Measurements from ENCODE around the gene FZD7. TPM values are rescaled to one million over a fixed set of nuclear protein-coding genes. Genes with fewer than 3 reads are reported as not detected.

FZD7 gene
- total and polyA plus RNA-seq, 7 experiments from 2014 or later, result 0.17 to 0.99 (median 0.40) TPM; not detected in 1

GRCh38 chr2:202051499-202052161 lies 18.0 kb downstream of the FZD7 start:
- intact Hi-C loops (cut with micrococcal nuclease), result no loop called here
- DNase-seq, result no peak
- H3K27me3 ChIP-seq (ENCODE audit: control insufficient read depth in 2 of 2, insufficient read depth in 2 of 2, low read length in 2 of 2), result no peaks in the 10 kb centered on the region
- CTCF ChIA-PET, result no interaction called here
- Mint-ChIP-seq H3K27me3 (peaks cover 25 to 45% (median 30%) of the 10 kb centered on the region in 5 donors), H3K4me3 (no peak overlapping the region), H3K4me1 (no peaks in the 10 kb centered on the region), H3K36me3 (no peaks in the 10 kb centered on the region), H3K27ac (no peak overlapping the region), H3K9me3 (peaks cover 0 to 1% (median 0%) of the 10 kb centered on the region in 11 donors)
- H3K9me3 ChIP-seq (ENCODE audit: control insufficient read depth in 2 of 3, low read length in 3 of 3), result no peaks in the 10 kb centered on the region
- no peaks in the 10 kb centered on the region for H3K36me3 ChIP-seq (ENCODE audit: control insufficient read depth in 2 of 3, insufficient read depth in 3 of 3, low read length in 3 of 3)
- no peaks in the 10 kb centered on the region for H3K4me1 ChIP-seq (ENCODE audit: control insufficient read depth in 2 of 2, insufficient read depth in 2 of 2, low read length in 2 of 2)
- POLR2A ChIA-PET, result no interaction called here
- H3K4me3 ChIP-seq (ENCODE audit: low read length), result no peak overlapping the region
- no peak for ATAC-seq
- H3K27ac ChIP-seq (ENCODE audit: low read depth, low read length), result no peak overlapping the region

DNA sequence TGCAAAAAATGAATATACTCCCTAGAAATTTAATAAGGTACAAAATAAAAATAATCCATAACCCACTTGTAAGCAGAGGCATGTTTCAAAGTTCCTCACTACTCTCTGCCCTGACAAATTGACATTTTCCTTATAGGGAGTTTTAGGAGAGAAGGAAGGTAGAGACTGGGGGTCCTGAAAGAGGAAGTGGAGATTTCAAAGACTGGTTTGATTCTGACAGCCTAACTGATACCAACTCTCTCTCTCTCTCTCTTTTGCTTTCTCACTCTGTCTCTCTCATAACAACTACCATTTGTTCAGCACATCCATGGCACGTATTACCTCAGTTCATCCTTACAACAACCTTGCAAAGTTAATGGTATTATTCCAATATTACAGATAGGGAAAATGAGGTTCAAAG lies 18.6 kb downstream of the FZD7 start:
- ChIA-PET POLR2A (no interaction called here), CTCF (no interaction called here)
- Histone ChIP-seq H3K27me3 (ENCODE audit: control insufficient read depth in 2 of 2, insufficient read depth in 2 of 2, low read length in 2 of 2) (no peaks in the 10 kb centered on the region), H3K36me3 (ENCODE audit: control insufficient read depth in 2 of 3, insufficient read depth in 3 of 3, low read length in 3 of 3) (no peaks in the 10 kb centered on the region), H3K27ac (ENCODE audit: low read depth, low read length) (no peak overlapping the region), H3K4me3 (ENCODE audit: low read length) (no peak overlapping the region), H3K9me3 (ENCODE audit: control insufficient read depth in 2 of 3, low read length in 3 of 3) (no peaks in the 10 kb centered on the region), H3K4me1 (ENCODE audit: control insufficient read depth in 2 of 2, insufficient read depth in 2 of 2, low read length in 2 of 2) (no peaks in the 10 kb centered on the region)
- Mint-ChIP-seq H3K9me3 (peaks cover 0 to 1% (median 0%) of the 10 kb centered on the region in 11 donors), H3K27ac (no peak overlapping the region), H3K27me3 (peaks cover 26 to 44% (median 27%) of the 10 kb centered on the region in 5 donors), H3K4me1 (no peaks in the 10 kb centered on the region), H3K4me3 (no peak overlapping the region), H3K36me3 (no peaks in the 10 kb centered on the region)
- no peak for DNase-seq
- intact Hi-C loops (cut with micrococcal nuclease), result no loop called here
- no peak for ATAC-seq

GRCh38 chr2:202054679-202055078 lies 21.0 kb downstream of the FZD7 start:
- peaks cover 28 to 49% (median 40%) of the 10 kb centered on the region in 5 donors for H3K27me3 Mint-ChIP-seq
- intact Hi-C loops (cut with micrococcal nuclease), result loop anchor here (5.0 kb wide), 2 partner anchors 192 to 817 kb away; no protein-coding TSS in a partner anchor

DNA sequence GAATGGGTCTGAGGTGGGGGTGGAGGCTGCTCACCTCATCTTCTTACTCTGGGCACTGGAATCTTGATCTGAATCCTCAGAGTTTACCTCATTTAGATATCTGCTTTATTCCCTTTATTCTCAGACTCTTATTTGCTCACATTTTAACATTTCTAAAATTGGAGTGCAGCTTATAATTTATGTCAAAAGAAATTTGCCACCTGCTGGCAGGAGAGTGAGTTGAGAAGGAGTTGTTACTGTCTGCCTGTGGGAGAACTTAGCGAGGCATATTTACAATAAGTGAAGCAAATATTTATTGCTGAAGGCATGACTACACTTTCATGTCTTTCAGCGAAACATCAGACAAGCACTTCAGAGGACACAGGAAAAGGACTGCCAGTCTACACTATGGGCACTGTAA lies 23.0 kb downstream of the FZD7 start:
- H3K9me3 ChIP-seq (ENCODE audit: control insufficient read depth in 2 of 3, low read length in 3 of 3), result no peaks in the 10 kb centered on the region
- H3K27me3 ChIP-seq (ENCODE audit: control insufficient read depth in 2 of 2, insufficient read depth in 2 of 2, low read length in 2 of 2), result no peaks in the 10 kb centered on the region
- CTCF ChIA-PET, result interaction anchor here (1.1 kb wide), 1 partner anchor 196 kb away, joined by 7 read pairs; no protein-coding TSS in a partner anchor
- Mint-ChIP-seq H3K27me3 (peaks cover 35 to 47% (median 41%) of the 10 kb centered on the region in 5 donors), H3K27ac (no peak overlapping the region), H3K9me3 (no peaks in the 10 kb centered on the region), H3K4me1 (no peaks in the 10 kb centered on the region), H3K4me3 (no peak overlapping the region), H3K36me3 (no peaks in the 10 kb centered on the region)
- DNase-seq, result peak in 3 of 9 donors; percentile 8 to 11 (median 9)
- H3K4me3 ChIP-seq (ENCODE audit: low read length), result no peak overlapping the region
- no peaks in the 10 kb centered on the region for H3K4me1 ChIP-seq (ENCODE audit: control insufficient read depth in 2 of 2, insufficient read depth in 2 of 2, low read length in 2 of 2)
- H3K36me3 ChIP-seq (ENCODE audit: control insufficient read depth in 2 of 3, insufficient read depth in 3 of 3, low read length in 3 of 3), result no peaks in the 10 kb centered on the region
- no peak overlapping the region for H3K27ac ChIP-seq (ENCODE audit: low read depth, low read length)
- intact Hi-C loops (cut with micrococcal nuclease), result loop anchor here (1.0 to 5.0 kb wide), 4 partner anchors 24 to 819 kb away; partner anchors contain the start of gene FZD7 (in 1 of the 2)
- POLR2A ChIA-PET, result no interaction called here
- ATAC-seq, result no peak

More at GRCh38 chr2:202054679-202055078, 21.0 kb downstream of the FZD7 start:
- DNase-seq (no peak), ATAC-seq (no peak)
- H3K4me3 ChIP-seq (ENCODE audit: low read length), result no peak overlapping the region
- Mint-ChIP-seq H3K4me3 (no peak overlapping the region), H3K9me3 (no peaks in the 10 kb centered on the region), H3K4me1 (no peaks in the 10 kb centered on the region), H3K36me3 (no peaks in the 10 kb centered on the region), H3K27ac (no peak overlapping the region)
- H3K27ac ChIP-seq (ENCODE audit: low read depth, low read length), result no peak overlapping the region
- POLR2A ChIA-PET, result no interaction called here
- no peaks in the 10 kb centered on the region for H3K36me3 ChIP-seq (ENCODE audit: control insufficient read depth in 2 of 3, insufficient read depth in 3 of 3, low read length in 3 of 3)
- no peaks in the 10 kb centered on the region for H3K4me1 ChIP-seq (ENCODE audit: control insufficient read depth in 2 of 2, insufficient read depth in 2 of 2, low read length in 2 of 2)
- no peaks in the 10 kb centered on the region for H3K27me3 ChIP-seq (ENCODE audit: control insufficient read depth in 2 of 2, insufficient read depth in 2 of 2, low read length in 2 of 2)
- no peaks in the 10 kb centered on the region for H3K9me3 ChIP-seq (ENCODE audit: control insufficient read depth in 2 of 3, low read length in 3 of 3)
- CTCF ChIA-PET, result no interaction called here

- no peak overlapping the region for H3K27ac ChIP-seq (ENCODE audit: low read depth, low read length)
- H3K4me3 ChIP-seq (ENCODE audit: low read length), result no peak overlapping the region
- peaks cover 26 to 37% (median 32%) of the 10 kb centered on the region in 5 donors for H3K27me3 Mint-ChIP-seq
- no peak overlapping the region for H3K27ac Mint-ChIP-seq
- ChIA-PET POLR2A (no interaction called here), CTCF (no interaction called here)
- H3K4me1 Mint-ChIP-seq, result no peaks in the 10 kb centered on the region
- intact Hi-C loops (cut with micrococcal nuclease), result no loop called here
- no peaks in the 10 kb centered on the region for H3K36me3 ChIP-seq (ENCODE audit: control insufficient read depth in 2 of 3, insufficient read depth in 3 of 3, low read length in 3 of 3)
- H3K9me3 Mint-ChIP-seq, result no peaks in the 10 kb centered on the region
- no peaks in the 10 kb centered on the region for H3K36me3 Mint-ChIP-seq
- no peaks in the 10 kb centered on the region for H3K4me1 ChIP-seq (ENCODE audit: control insufficient read depth in 2 of 2, insufficient read depth in 2 of 2, low read length in 2 of 2)
- H3K27me3 ChIP-seq (ENCODE audit: control insufficient read depth in 2 of 2, insufficient read depth in 2 of 2, low read length in 2 of 2), result no peaks in the 10 kb centered on the region
- no peak overlapping the region for H3K4me3 Mint-ChIP-seq
- DNase-seq (no peak), ATAC-seq (no peak)
- H3K9me3 ChIP-seq (ENCODE audit: control insufficient read depth in 2 of 3, low read length in 3 of 3), result no peaks in the 10 kb centered on the region
Measured at GRCh38 chr2:202060218-202060617, 26.6 kb downstream of the FZD7 start.

DNA sequence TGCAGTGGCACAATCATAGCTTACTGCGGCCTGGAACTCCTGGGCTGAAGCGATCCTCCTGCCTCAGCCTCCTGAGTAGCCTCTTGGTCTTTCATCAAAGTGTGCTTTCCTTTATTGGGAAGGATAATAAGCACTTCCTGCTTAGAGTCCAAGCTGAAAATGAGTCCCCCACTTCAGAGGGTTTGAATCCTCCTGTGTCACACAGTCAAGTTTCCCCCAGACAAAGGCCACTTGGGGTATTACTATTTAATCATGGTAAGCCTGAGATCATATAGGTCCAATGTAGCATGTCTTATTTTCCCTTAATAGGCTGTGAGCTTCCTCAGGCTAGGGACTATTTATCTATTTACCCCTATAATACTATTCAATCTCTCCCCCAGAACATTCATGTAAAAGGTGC lies 28.0 kb downstream of the FZD7 start:
- Histone ChIP-seq H3K27me3 (ENCODE audit: control insufficient read depth in 2 of 2, insufficient read depth in 2 of 2, low read length in 2 of 2) (no peaks in the 10 kb centered on the region), H3K36me3 (ENCODE audit: control insufficient read depth in 2 of 3, insufficient read depth in 3 of 3, low read length in 3 of 3) (no peaks in the 10 kb centered on the region), H3K27ac (ENCODE audit: low read depth, low read length) (no peak overlapping the region), H3K4me1 (ENCODE audit: control insufficient read depth in 2 of 2, insufficient read depth in 2 of 2, low read length in 2 of 2) (no peaks in the 10 kb centered on the region), H3K9me3 (ENCODE audit: control insufficient read depth in 2 of 3, low read length in 3 of 3) (no peaks in the 10 kb centered on the region), H3K4me3 (ENCODE audit: low read length) (no peak overlapping the region)
- H3K27ac Mint-ChIP-seq, result no peak overlapping the region
- no peaks in the 10 kb centered on the region for H3K4me1 Mint-ChIP-seq
- peaks cover 20 to 24% (median 22%) of the 10 kb centered on the region in 5 donors for H3K27me3 Mint-ChIP-seq
- intact Hi-C loops (cut with micrococcal nuclease), result no loop called here
- ATAC-seq (no peak), DNase-seq (no peak)
- no peaks in the 10 kb centered on the region for H3K9me3 Mint-ChIP-seq
- no peak overlapping the region for H3K4me3 Mint-ChIP-seq
- POLR2A ChIA-PET, result no interaction called here
- no peaks in the 10 kb centered on the region for H3K36me3 Mint-ChIP-seq
- CTCF ChIA-PET, result no interaction called here

DNA sequence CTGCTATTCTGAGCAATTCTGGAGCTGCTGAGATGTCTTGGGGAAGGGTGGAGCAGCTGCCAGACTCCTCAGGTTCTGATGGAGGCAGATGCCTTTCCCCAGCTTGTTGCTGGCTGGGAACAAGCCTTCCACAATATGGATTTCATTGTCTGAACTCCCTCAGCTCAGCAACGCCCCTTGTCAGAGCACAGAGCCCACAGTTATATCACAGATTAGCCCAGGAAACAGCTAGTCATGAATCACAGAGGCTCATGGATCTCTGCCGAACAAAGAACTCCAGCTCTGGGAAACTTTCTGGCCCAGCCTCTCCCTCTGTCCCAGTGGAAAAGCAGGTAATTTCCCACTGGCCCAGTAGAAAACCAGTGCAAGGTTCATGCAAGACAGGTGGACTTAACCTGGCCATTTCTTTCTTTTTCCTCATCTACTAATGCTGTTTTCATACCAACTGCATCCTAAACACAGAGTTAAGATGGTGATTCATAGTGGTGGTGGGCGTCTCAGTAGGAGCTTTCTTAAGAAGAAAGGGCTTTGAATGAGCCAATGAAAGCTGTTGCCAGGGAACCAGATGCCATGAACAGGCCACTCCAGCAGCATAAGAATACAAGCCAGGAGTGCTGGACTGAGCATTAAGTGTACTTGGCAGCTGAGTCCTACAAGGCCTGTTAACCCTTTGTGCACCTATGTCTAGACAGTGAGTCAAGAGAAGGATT lies 30.7 kb downstream of the FZD7 start:
- H3K36me3 ChIP-seq (ENCODE audit: control insufficient read depth in 2 of 3, insufficient read depth in 3 of 3, low read length in 3 of 3), result no peaks in the 10 kb centered on the region
- DNase-seq, result no peak

More for the DNA sequence above, 30.7 kb downstream of the FZD7 start:
- H3K4me3 ChIP-seq (ENCODE audit: low read length), result no peak overlapping the region
- H3K27me3 Mint-ChIP-seq, result peaks cover 7 to 12% (median 9%) of the 10 kb centered on the region in 5 donors
- ChIA-PET POLR2A (no interaction called here), CTCF (no interaction called here)
- H3K27me3 ChIP-seq (ENCODE audit: control insufficient read depth in 2 of 2, insufficient read depth in 2 of 2, low read length in 2 of 2), result no peaks in the 10 kb centered on the region
- H3K9me3 ChIP-seq (ENCODE audit: control insufficient read depth in 2 of 3, low read length in 3 of 3), result no peaks in the 10 kb centered on the region
- H3K4me1 Mint-ChIP-seq, result no peaks in the 10 kb centered on the region
- H3K4me3 Mint-ChIP-seq, result no peak overlapping the region
- no peak overlapping the region for H3K27ac Mint-ChIP-seq
- no peaks in the 10 kb centered on the region for H3K4me1 ChIP-seq (ENCODE audit: control insufficient read depth in 2 of 2, insufficient read depth in 2 of 2, low read length in 2 of 2)
- H3K36me3 Mint-ChIP-seq, result no peaks in the 10 kb centered on the region
- ATAC-seq, result no peak
- no peak overlapping the region for H3K27ac ChIP-seq (ENCODE audit: low read depth, low read length)
- intact Hi-C loops (cut with micrococcal nuclease), result no loop called here
- H3K9me3 Mint-ChIP-seq, result no peaks in the 10 kb centered on the region
